KOPT-K1 (cell line): ENCODE data around the gene NHEJ1.

ENCODE experiments used
- H3K27ac ChIP-seq: fragments of 200-600 bp; sonication (generic); 2 replicates; pipeline ENCODE4 v1.5.1; 2016; ENCODE audit warnings: antibody characterized with exemption, mild to moderate bottlenecking, low read depth, low read length; ENCODE audit not compliant: poor library complexity, severe bottlenecking
- H3K36me3 ChIP-seq: fragments of 200-600 bp; sonication (generic); 2 replicates; pipeline ENCODE4 v1.5.1; 2017; ENCODE audit warnings: antibody characterized with exemption, mild to moderate bottlenecking, low read length, moderate library complexity; ENCODE audit not compliant: insufficient read depth
- H3K9me3 ChIP-seq: fragments of 200-600 bp; sonication (generic); 2 replicates; pipeline ENCODE4 v1.5.1; 2017; ENCODE audit warnings: antibody characterized with exemption, low read length, mild to moderate bottlenecking; ENCODE audit not compliant: insufficient read depth, poor library complexity, severe bottlenecking

Gene NHEJ1

DNA sequence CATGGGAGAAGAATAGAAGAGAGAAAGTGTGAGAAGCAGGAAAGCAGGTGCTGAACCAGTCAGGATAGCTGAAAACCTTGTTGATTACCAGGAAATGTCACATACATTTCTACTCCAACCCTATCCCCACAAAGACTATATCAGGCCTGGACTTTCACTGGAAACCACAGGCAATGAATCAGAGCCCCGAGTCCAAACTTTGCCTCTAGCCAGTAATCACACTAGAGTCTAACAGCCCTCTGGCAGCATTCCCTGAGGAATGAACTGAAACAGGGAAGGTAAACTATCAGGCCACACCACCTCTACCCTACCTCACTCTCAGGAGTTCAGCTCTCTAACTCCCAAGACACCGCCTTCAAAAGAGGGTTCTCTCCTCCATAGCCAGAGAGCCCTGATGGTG, 81.2 kb downstream of the NHEJ1 start:
- no peak overlapping the region for H3K27ac ChIP-seq
- H3K36me3 ChIP-seq, result peaks cover 29% of the 10 kb centered on the region; the same call in 1 of the 2 replicates
- no peaks in the 10 kb centered on the region for H3K9me3 ChIP-seq

DNA sequence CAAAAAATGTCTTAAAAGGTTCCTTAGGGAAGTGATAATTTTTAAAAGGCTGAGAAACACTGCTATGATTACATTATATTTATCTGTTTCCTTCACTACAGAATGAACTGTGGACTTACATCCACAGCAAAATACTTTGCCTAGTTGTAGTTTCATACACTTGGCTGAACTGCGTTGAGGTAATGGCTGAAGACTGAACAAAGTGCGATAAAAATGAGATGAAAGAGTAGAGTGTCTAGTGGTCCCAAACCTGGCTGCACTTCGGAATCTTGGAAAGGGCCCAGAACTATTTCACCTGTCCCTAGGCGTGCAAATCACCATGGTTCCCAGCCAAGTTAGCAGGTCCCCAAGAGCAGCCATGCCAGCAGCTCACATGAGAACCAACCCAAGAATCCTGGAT, 81.7 kb downstream of the NHEJ1 start:
- Histone ChIP-seq H3K27ac (no peak overlapping the region), H3K36me3 (peaks cover 33% of the 10 kb centered on the region; the same call in 1 of the 2 replicates), H3K9me3 (no peaks in the 10 kb centered on the region)

DNA sequence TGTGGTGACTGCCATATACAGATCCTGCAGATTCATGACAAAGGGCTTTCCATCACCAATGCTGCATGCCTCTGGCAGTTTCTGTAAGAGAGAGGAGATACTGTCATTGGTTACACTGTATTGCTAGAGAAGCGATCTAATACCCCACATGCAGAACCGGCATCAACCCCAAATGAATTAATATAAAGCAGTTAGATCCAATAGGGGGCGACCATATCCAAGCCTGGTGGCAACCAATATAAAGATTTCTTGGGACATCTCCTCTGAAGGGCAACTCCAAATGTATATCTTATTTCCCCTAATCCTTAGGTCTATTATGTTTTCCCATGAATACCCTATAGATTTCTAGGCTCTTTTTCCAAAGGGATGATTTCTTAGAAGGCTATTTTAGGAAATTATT, 82.5 kb downstream of the NHEJ1 start:
- peaks cover 36% of the 10 kb centered on the region; the same call in 1 of the 2 replicates for H3K36me3 ChIP-seq
- no peaks in the 10 kb centered on the region for H3K9me3 ChIP-seq
- no peak overlapping the region for H3K27ac ChIP-seq

DNA sequence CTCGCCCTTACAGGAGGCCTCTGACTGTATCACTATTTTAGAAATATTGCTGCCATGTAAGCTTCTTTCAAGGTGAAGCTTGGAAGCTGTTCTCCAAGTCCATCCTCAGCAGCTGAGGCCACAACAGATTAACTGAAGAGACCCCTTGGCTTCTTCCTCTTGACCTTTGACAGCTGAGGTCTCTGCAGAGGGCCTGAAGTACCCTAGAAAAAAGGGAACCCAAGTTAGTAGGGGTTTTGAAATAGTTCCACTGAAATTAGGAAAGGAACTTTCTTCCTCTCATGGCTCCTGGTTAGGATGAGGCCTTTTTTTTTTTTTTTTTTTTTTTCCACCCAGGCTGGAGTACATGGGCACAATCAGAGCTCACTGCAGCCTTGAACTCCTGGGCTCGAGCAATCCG, 84.4 kb downstream of the NHEJ1 start:
- Histone ChIP-seq H3K27ac (no peak overlapping the region), H3K36me3 (peaks cover 36% of the 10 kb centered on the region; the same call in 1 of the 2 replicates), H3K9me3 (no peaks in the 10 kb centered on the region)

DNA sequence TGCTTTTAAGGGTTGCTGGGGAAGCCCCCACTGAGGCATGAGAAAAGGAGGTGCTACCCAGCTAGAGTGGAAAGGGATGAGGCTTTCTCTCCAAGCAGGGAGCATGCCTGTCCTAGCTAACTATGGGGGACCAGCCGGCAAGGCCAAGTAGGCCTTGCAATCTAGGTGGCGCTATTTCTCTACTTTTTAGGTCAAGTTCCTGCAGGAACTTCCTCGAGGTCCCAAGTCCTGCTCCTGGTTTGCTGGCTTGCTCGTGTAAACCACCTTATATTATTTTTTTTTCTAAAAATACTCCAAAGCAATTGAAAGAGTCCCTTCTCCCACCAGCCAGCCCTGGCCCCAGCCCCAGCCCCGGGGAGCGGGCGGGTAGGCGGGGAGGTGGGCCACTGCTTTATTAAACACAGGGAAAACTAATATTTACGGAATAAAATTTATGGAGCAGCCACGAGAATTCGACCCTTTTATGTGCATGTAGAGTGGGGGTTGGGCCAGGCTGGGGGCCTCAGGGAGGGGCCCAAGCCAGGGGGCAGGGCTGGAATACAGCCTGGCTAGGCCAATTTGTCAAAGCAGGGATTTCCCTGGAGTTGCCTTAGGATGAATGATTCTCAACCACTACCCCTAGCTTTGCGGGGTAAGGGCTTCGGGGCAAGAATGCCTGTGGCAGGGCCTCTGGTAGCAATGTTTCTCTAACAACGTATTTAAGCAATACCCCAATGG, 87.0 kb downstream of the NHEJ1 start:
- H3K9me3 ChIP-seq, result no peaks in the 10 kb centered on the region
- no peak overlapping the region for H3K27ac ChIP-seq
- H3K36me3 ChIP-seq, result peaks cover 36% of the 10 kb centered on the region; the same call in 1 of the 2 replicates

DNA sequence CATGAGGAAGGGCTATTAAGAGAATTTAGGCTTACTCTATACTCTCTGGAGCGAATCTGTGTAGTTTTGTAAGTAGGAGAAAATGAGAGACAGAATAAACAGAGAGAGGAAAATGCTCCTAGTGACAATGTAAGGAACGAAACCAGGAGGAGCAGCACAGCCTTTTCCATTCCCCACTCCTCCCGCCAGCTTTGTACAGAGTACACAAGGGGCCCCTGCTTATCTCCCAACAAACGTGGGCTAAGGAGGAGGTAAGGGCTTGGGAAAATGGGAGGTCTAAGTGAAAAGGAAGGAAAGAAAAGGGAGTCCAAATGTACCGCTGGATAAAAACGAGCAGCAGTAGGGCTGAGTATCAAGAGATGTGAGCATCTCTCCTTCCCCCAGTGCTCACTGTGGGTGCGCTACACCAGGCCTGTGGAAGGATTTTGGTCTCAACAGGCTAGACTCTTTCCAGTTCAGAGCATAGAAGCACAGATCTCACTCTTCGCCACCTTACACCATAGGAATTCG, 87.8 kb downstream of the NHEJ1 start:
- no peak overlapping the region for H3K27ac ChIP-seq

DNA sequence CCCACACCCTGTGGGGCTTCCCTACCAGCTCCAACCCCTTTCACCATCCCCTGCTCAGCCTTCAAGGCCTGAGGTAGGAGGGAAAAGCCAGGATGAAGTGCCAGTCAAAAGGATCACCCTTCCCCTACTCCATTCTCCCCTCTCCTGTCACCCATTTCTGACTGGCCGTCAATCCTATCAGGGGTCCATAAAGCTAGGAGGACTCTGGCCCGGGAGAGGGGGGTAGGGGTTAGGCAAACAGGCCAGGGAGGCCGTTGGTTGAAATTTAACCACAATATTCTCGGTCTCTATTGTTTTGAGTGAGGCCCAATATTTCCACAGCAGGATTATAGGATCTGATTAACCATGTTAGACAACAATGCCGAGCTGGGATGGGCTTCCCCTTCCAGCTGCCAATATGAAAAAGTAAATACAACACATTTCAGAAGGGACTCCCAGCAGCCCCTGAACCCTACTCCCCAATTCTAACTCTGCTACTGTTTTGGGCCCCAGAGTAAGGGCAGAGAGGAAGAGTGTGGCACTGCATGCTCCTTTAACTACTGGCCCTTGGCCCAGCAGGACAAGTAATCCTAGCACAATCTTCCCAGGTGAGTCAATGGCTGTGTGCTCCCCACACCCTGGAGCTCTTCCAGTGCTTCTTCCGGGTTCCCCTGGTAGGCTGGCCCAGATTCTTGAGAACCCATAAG, 89.3 kb downstream of the NHEJ1 start:
- Histone ChIP-seq H3K36me3 (peaks cover 21% of the 10 kb centered on the region; the same call in 1 of the 2 replicates), H3K27ac (no peak overlapping the region), H3K9me3 (no peaks in the 10 kb centered on the region)

More for the DNA sequence above, 87.8 kb downstream of the NHEJ1 start:
- H3K9me3 ChIP-seq, result no peaks in the 10 kb centered on the region
- peaks cover 36% of the 10 kb centered on the region; the same call in 1 of the 2 replicates for H3K36me3 ChIP-seq

DNA sequence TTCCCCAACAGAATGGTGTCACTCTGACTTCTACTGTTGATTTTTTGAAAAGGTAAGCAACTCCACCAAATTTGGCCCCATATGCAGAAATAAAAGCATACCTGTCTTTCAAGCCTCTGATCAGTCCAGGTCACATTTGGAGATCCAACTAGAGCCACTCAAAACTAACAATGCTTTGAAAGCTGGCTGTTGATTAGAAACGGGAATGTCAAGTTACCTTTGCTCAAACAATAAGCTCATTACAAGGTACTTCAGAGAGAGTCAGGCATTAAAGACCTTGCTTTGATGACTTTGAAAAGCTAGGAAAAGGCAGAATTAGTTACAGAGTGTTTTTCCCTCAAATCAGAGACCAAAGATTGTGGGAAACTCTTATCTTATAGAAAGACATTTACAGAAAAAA, 95.1 kb downstream of the NHEJ1 start:
- Histone ChIP-seq H3K27ac (no peak overlapping the region), H3K9me3 (no peaks in the 10 kb centered on the region), H3K36me3 (no peaks in the 10 kb centered on the region)

DNA sequence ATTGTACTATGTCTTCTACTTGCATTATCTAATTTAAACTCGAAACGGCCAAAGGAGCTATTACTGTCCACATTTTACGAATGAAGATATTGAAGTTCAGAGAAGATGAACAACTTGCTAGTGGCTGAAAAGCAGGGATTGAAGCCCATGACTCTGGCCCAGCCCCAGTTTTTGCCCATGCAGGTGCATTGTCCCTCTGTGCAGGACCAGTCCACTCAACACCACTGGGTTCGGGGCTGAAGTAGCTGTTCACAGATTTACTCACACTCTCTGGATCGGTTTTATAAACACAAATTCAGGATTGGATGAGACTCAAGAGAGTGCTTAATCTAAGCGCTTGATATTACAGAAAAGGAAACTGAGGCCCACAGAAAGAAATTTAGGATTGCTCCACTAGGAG, 98.5 kb downstream of the NHEJ1 start:
- H3K27ac ChIP-seq, result no peak overlapping the region
- no peaks in the 10 kb centered on the region for H3K9me3 ChIP-seq
- H3K36me3 ChIP-seq, result no peaks in the 10 kb centered on the region

DNA sequence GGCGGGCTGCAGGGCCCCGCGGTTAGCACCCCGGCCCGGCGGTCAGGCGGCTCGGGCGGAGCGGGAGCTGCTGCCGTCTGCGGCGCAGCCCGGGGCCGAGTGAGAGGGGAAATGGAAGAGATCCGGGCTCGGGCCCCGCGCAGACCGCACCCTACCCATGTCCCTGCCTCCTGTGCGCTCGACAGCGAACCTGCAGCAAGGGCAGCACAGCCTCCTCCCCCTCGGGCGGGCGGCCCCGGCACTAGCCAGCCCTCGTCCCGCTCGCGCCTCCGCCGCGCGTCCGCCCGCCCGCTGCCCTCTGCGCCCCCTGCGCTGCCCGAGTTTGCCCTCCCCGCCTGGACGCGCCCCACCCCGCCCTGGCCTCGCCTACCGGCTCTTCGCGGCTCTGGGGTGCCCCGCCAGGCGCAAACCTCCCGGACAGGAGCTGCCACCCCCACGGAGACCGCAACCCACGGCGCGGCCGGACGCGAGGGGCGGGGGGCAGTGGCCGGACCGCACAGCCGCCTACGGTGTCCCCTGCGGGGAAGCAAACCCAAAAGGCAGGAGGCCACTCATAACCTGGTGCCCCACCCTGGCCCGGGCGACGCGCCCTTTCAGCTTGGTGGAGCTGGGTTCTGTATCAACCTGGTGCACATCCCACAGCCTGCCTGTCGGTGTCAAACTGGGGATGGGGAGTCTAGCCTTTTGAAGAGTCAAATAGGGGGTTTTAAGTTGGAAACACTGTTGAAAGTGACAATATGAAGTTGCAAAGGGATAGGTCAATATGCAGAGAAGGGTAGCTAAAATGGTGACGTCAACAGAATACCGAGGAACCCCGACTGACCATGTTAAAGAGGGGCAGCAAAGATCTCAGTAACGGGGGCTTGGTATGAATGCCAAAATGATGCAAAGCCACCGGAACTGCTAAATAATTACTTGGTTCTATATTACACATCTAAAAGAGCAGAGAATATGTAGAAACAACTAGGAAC, 99.5 kb downstream of the NHEJ1 start, which contains the start of gene IHH:
TSS of gene IHH (minus strand) at position 101 of the 971 bp plus-strand sequence. CDS start 454 bp downstream, outside the sequence.
- Histone ChIP-seq H3K9me3 (no peaks in the 10 kb centered on the region), H3K27ac (no peak within 1 kb of the TSS), H3K36me3 (no peaks in the 10 kb centered on the region)

DNA sequence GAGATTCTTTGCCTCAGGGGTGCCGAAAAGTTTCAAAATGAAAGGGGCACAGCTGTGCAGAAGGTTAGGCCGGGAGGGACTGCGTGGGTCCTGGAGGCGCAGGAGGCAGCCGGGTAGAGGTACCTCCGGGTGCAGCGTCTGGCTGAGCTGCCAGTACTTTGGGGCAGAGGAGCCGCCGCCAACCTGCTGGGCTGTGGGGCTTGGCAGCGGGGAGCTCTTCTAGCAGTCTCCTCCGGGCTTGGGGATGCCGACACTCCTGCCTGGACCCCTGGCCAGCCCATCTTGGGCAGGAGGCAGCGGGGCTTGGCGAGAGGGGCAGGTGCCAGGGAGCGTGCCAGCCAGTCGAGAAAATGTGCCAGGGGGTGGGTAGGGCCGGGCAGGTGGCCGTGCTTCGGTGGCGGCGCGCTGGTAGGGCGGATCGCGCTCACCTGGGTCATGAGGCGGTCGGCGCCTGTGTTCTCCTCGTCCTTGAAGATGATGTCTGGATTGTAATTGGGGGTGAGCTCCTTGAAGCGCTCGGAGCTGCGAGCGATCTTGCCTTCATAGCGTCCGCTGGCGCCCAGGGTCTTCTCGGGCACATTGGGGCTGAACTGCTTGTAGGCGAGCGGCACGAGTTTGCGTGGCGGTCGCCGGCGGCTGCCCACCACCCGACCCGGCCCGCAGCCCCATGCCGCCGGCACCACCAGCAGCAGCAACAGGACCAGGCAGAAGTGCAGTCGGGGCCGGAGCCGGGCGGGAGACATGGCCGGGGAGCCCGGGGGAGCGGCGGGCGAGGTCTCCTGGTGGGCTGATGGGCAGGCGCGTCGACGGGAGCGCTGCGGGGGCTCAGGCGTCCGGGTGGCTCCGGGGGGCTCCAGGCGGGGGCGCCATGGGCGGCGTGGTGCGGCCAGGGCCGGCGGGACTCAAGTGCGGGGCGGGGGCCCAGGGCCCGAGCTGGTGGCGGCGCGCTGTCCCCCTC, 100.6 kb downstream of the NHEJ1 start:
- H3K36me3 ChIP-seq, result no peaks in the 10 kb centered on the region
- no peaks in the 10 kb centered on the region for H3K9me3 ChIP-seq
- H3K27ac ChIP-seq, result no peak overlapping the region

DNA sequence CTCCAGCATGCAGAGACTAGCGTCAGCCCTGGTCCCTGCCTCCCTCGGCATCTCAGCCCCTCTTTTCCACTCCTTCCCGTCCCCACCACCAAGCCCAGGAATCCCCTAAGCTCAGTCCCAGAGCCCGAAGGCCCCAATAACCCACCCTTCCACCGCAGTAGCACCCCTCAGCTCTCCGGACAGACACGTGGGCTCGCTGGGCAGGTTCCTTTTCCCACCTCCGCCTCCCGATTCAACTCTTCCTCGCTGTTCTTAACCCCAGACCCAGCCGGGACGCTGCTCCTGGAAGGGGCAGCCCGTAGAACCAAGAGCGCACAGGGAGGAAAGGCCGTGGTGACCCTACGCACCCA, 101.3 kb downstream of the NHEJ1 start:
- H3K27ac ChIP-seq, result no peak overlapping the region
- H3K36me3 ChIP-seq, result no peaks in the 10 kb centered on the region
- no peaks in the 10 kb centered on the region for H3K9me3 ChIP-seq

DNA sequence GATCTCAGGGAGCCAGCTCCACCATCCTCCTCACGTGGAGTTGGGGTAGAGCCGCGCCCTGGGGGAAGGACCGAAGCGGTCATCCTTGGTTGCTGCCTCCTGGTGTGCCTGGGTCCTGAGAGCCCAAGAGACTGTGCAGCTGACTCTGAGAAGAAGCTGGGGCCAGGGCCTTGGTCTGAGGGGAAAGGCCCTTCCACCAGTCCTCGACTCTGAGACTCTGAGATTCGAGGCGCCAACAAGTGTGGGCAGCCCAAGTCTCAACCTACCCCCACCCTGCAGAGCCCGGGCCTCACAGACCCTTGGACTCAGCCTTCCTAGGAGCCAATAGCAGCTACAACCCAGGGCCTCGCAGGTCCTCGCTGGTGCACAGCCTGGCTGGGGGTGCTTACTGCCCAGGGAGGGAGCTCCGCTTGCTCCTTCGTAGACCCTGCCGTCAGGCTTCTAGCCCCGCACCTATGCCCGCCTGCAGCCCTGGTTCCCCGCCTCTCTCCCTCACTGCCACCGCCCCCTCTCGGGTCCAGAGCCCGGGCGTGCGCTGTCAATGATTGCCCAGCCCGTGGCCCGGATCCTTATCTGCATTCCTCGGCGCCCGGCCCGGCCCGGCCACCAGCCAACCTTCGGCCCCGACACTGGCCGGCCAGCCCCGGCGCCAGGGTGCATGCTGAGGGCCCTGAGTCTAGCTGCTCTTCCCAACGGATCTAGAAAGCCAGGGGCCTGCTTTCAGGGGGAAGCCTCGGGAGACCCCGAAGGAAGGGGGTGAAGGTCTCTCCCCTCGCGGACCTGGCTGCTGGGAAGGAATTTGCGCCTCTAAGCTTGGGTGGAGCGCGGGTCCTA, 101.9 kb downstream of the NHEJ1 start:
- no peaks in the 10 kb centered on the region for H3K9me3 ChIP-seq
- H3K27ac ChIP-seq, result no peak overlapping the region
- H3K36me3 ChIP-seq, result no peaks in the 10 kb centered on the region
